ENCODE measurements around the gene HILPDA. TPM values are rescaled to one million over a fixed set of nuclear protein-coding genes. Genes with fewer than 3 reads are reported as not detected.
A peak's percentile ranks its signal among the peaks of the same experiment; 100 is the strongest.

HILPDA gene, protein sequence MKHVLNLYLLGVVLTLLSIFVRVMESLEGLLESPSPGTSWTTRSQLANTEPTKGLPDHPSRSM
- polyA plus RNA-seq (16.6 and 26.0 TPM in 2 replicates), polyA minus RNA-seq (26.4 and 27.3 TPM in 2 replicates)

DNA sequence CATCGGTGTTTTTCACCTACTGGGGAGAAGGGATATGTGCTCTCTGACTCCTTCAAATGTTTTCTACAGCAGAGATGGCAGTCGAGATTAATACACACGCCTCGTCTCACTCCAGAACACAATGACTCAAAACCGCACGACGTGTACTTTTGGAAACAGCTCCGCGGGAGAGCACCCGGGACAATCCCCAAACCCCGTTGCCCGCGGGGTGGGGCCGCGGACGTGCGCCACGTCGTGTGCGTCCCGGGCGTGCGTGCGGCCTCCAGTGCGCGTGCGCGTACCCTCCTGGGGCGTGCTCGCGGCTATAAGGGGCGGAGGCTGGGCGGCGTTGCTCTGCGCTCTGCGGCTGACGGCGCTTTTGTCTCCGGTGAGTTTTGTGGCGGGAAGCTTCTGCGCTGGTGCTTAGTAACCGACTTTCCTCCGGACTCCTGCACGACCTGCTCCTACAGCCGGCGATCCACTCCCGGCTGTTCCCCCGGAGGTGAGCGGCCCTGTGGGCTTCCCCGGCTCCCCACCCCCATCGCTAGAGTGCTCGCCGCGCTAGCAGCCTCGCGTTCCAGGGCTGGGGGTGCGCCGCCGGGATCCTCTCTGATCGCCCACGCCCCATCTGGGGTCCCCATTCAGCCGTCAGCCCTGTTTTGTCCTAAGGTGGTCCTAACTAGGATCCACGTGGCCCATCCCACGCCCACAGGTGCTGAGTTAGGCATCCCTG is at the start of gene HILPDA:
TSS of gene HILPDA (plus strand) at position 336 of the 712 bp plus-strand sequence. CDS start 1,391 bp downstream, outside the sequence.
- H4K20me1 ChIP-seq (ENCODE audit: insufficient read depth), result no peaks in the 10 kb centered on the region
- H3K27ac ChIP-seq (ENCODE audit: low read length), result peak within 1 kb of the TSS; percentile 59
- no peaks in the 10 kb centered on the region for H3F3A ChIP-seq (ENCODE audit: insufficient read depth, low read length, poor library complexity, severe bottlenecking)
- peak within 1 kb of the TSS; percentile 80 for H2AFZ ChIP-seq (ENCODE audit: low read depth, low read length)
- no peaks in the 10 kb centered on the region for H3K9me3 ChIP-seq (ENCODE audit: low read length)
- H3K27me3 ChIP-seq (ENCODE audit: insufficient read depth, low read depth, low read length), result no peaks in the 10 kb centered on the region
- peak within 1 kb of the TSS; percentile 99 for H3K4me3 ChIP-seq (ENCODE audit: low read length)
- no peaks in the 10 kb centered on the region for H3K9me2 ChIP-seq (ENCODE audit: insufficient read depth, low read length)
- no peaks in the 10 kb centered on the region for H3K36me3 ChIP-seq (ENCODE audit: insufficient read depth, low read length)
- peaks cover 18% of the 10 kb centered on the region for H3K79me2 ChIP-seq (replicated peaks; ENCODE audit: insufficient read depth, low read length)
- H3K9ac ChIP-seq (ENCODE audit: low read length), result peak within 1 kb of the TSS; percentile 75
- peak; percentile 26 for TF ChIP-seq SMC3 (conservative IDR thresholded peaks at IDR 0.05; ENCODE audit: poor library complexity)
- TF ChIP-seq TAF1 (IDR thresholded peaks at IDR 0.05; ENCODE audit: low read depth), result peak; percentile 63
- TF ChIP-seq, protein P1, sequence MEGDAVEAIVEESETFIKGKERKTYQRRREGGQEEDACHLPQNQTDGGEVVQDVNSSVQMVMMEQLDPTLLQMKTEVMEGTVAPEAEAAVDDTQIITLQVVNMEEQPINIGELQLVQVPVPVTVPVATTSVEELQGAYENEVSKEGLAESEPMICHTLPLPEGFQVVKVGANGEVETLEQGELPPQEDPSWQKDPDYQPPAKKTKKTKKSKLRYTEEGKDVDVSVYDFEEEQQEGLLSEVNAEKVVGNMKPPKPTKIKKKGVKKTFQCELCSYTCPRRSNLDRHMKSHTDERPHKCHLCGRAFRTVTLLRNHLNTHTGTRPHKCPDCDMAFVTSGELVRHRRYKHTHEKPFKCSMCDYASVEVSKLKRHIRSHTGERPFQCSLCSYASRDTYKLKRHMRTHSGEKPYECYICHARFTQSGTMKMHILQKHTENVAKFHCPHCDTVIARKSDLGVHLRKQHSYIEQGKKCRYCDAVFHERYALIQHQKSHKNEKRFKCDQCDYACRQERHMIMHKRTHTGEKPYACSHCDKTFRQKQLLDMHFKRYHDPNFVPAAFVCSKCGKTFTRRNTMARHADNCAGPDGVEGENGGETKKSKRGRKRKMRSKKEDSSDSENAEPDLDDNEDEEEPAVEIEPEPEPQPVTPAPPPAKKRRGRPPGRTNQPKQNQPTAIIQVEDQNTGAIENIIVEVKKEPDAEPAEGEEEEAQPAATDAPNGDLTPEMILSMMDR (IDR thresholded peaks at IDR 0.05; ENCODE audit: poor library complexity, severe bottlenecking), result peak; percentile 48
- peak; percentile 52 for TF ChIP-seq EP300 (conservative IDR thresholded peaks at IDR 0.05; ENCODE audit: poor library complexity, severe bottlenecking)
- TF ChIP-seq, protein P2, sequence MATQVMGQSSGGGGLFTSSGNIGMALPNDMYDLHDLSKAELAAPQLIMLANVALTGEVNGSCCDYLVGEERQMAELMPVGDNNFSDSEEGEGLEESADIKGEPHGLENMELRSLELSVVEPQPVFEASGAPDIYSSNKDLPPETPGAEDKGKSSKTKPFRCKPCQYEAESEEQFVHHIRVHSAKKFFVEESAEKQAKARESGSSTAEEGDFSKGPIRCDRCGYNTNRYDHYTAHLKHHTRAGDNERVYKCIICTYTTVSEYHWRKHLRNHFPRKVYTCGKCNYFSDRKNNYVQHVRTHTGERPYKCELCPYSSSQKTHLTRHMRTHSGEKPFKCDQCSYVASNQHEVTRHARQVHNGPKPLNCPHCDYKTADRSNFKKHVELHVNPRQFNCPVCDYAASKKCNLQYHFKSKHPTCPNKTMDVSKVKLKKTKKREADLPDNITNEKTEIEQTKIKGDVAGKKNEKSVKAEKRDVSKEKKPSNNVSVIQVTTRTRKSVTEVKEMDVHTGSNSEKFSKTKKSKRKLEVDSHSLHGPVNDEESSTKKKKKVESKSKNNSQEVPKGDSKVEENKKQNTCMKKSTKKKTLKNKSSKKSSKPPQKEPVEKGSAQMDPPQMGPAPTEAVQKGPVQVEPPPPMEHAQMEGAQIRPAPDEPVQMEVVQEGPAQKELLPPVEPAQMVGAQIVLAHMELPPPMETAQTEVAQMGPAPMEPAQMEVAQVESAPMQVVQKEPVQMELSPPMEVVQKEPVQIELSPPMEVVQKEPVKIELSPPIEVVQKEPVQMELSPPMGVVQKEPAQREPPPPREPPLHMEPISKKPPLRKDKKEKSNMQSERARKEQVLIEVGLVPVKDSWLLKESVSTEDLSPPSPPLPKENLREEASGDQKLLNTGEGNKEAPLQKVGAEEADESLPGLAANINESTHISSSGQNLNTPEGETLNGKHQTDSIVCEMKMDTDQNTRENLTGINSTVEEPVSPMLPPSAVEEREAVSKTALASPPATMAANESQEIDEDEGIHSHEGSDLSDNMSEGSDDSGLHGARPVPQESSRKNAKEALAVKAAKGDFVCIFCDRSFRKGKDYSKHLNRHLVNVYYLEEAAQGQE (IDR thresholded peaks at IDR 0.05; ENCODE audit: borderline replicate concordance), result peak; percentile 21
- TF ChIP-seq POLR2AphosphoS5 (IDR thresholded peaks at IDR 0.05), result peak; percentile 88
- peak; percentile 94 for TF ChIP-seq MXI1 (conservative IDR thresholded peaks at IDR 0.05; ENCODE audit: poor library complexity, severe bottlenecking)
- TF ChIP-seq EZH2 (IDR thresholded peaks at IDR 0.05; ENCODE audit: borderline replicate concordance, insufficient read depth, low read length, poor library complexity, severe bottlenecking), result no peak
- no peak for TF ChIP-seq RAD21 (conservative IDR thresholded peaks at IDR 0.05)
- peak within 1 kb of the TSS; percentile 52 for H3K4me2 ChIP-seq (ENCODE audit: low read length)

DNA sequence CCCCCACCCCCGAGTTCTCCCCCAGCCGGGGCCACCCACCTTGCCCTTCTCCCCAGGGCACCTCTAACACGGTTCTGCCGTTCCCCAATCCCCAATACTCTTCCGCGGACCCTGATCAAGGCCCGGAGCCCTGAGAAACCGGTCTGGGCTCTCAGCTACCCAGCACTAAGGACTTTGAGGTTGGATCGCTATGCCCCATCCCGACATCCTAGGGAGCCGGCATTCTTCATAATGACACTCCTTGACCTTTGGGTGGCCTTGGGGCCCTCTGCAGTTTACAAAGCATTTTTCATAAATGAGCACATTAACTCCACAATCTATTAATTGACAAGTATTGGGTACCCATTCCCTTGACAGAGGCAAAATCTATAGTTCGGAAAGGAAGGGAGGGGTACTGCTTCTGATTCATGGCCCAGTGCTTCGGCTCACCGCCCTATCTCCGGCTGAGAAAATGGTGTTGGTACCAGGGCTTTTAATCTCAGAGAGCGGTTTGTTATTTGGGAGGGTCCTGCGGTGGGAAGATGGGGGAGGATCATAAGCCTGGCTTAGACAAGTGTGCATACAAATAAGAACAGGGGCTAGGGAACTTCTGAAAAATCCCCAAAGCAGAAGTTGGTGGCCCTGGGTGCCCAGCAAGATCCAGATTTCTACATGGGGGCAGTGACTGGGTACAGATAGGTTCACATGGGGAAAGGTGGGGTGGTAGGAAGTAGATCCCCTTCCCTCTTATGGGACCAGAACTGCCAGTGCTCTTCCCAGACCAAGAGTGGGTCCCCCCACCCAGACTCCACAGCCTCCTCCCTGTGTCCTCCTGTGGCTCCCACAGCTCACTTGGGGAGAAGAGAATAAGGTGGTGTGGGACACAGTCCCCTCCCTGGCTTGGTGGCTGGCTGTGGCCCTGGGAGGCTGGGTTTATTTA is 49.1 kb upstream of the HILPDA start:
- H3K27ac ChIP-seq (ENCODE audit: low read length), result no peak overlapping the region
- H2AFZ ChIP-seq (ENCODE audit: low read depth, low read length), result no peak overlapping the region

More for the DNA sequence above, 49.1 kb upstream of the HILPDA start:
- Histone ChIP-seq H3K9me3 (ENCODE audit: low read length) (no peaks in the 10 kb centered on the region), H3K79me2 (replicated peaks; ENCODE audit: insufficient read depth, low read length) (peaks cover 6% of the 10 kb centered on the region), H3K36me3 (ENCODE audit: insufficient read depth, low read length) (no peaks in the 10 kb centered on the region), H3K9ac (ENCODE audit: low read length) (no peak overlapping the region), H3K27me3 (ENCODE audit: insufficient read depth, low read depth, low read length) (peaks cover 30% of the 10 kb centered on the region), H3K4me2 (ENCODE audit: low read length) (no peak overlapping the region), H3F3A (ENCODE audit: insufficient read depth, low read length, poor library complexity, severe bottlenecking) (peaks cover 3% of the 10 kb centered on the region), H3K4me3 (ENCODE audit: low read length) (peak overlapping the region; percentile 52), H4K20me1 (ENCODE audit: insufficient read depth) (no peaks in the 10 kb centered on the region), H3K9me2 (ENCODE audit: insufficient read depth, low read length) (no peaks in the 10 kb centered on the region)
- TF ChIP-seq, protein P1 (IDR thresholded peaks at IDR 0.05; ENCODE audit: poor library complexity, severe bottlenecking), result no peak
- TF ChIP-seq RAD21 (conservative IDR thresholded peaks at IDR 0.05), result no peak
- no peak for TF ChIP-seq SMC3 (conservative IDR thresholded peaks at IDR 0.05; ENCODE audit: poor library complexity)
